Fibroblast of the conjunctiva (primary cell): ENCODE measurements around the gene FA2H.
"Not testable (repeated sequence)": the region's sequence is repeated elsewhere in the genome, so short reads cannot be mapped to it uniquely, and the experiment has no call there.

ENCODE experiments used
- DNase-seq: peaks from one replicate; pipeline ENCODE4 v3.0.0-alpha.2; 2010; ENCODE audit warnings: low read depth

FA2H gene

GRCh38 chr16:74680681-74681080, 93.9 kb downstream of the FA2H start:
- no peak for DNase-seq

- no peak for DNase-seq
Observed at GRCh38 chr16:74679983-74680382, 94.6 kb downstream of the FA2H start.

DNA sequence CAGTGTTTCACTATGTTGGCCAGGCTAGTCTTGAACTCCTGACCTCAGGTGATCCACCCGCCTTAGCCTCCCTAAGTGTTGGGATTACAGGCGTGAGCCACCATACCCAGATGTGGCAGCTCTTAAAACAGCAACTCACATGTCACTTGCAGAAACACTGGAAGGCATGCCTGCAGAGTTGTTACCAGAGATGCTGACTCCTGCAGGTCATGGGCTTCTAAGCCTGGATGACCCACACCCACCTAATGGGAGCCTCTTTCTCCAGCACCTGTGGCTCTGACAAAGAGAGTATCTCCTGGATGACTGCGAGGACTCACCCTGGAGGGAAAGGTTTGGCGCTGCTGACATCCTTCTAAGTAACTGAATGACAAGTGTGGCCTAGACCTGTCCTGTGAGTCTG, 96.8 kb downstream of the FA2H start:
- DNase-seq = no peak

GRCh38 chr16:74673876-74674275, 100.7 kb downstream of the FA2H start:
- DNase-seq = no peak

DNA sequence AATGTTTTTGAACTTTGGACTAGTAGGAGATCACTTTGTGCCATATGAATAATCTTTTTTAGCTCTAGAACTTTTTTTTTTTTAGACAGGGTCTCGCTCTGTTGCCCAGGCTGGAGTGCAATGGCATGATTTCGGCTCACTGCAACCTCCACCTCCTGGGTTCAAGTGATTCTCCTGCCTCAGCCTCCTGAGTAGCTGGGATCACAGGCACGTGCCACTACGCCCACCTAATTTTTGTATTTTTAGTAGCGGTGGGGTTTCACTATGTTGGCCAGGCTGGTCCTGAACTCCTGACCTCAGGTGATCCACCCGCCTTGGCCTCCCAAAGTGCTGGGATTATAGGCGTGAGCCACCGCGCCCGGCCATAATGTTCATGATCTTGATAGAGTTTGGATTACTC, 105.7 kb downstream of the FA2H start:
- not testable (repeated sequence) for DNase-seq

DNA sequence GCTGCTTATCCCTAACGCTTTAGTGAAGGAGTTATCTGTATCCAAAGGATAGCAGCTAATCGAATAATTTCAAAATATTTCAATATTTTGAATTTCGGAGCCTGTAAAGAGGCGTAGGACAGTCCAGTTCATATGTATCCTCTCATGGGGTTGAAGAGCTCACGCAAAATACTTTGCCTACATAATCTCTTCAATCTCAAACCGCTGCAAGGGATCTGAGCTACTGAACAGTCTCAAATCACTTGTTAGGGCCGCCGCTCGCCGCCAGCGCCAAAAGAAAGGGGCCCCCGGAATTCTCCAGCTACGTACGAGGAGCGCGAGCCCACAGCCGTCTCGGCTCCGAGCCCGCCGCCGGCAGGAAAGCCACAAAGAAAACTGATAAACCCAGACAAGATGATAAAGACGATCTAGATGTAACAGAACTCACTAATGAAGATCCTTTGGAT, 107.3 kb downstream of the FA2H start:
- no peak for DNase-seq

GRCh38 chr16:74666425-74667254, 108.0 kb downstream of the FA2H start, which contains the start of gene RFWD3:
TSS of gene RFWD3 (minus strand) at chr16:74666877. CDS start at chr16:74661449, 5,428 bp downstream.
- DNase-seq = peak; percentile 98

GRCh38 chr16:74666010-74666421, 108.6 kb downstream of the FA2H start:
- no peak for DNase-seq
